Adipocyte (in vitro differentiated cells): ENCODE measurements around the gene CTNNB1.

Source experiments
- DNase-seq: peaks from one replicate; pipeline ENCODE4 v3.0.0-alpha.2; 2015; ENCODE audit warnings: low read depth
- H3K27me3 ChIP-seq: replicated peaks from 2 replicates; pipeline ENCODE4 v1.7.0; 2013; ENCODE audit warnings: mild to moderate bottlenecking, low read length, moderate library complexity; ENCODE audit not compliant: control insufficient read depth, insufficient read depth
- H3K36me3 ChIP-seq: 2 replicates; pipeline ENCODE4 v1.7.0; 2013; ENCODE audit warnings: low read length, mild to moderate bottlenecking, moderate library complexity; ENCODE audit not compliant: control insufficient read depth, insufficient read depth, severe bottlenecking
- H3K4me1 ChIP-seq: 2 replicates; pipeline ENCODE4 v1.7.0; 2013; ENCODE audit warnings: mild to moderate bottlenecking, low read length, moderate library complexity; ENCODE audit not compliant: control insufficient read depth, insufficient read depth
- H3K4me3 ChIP-seq: 2 replicates; pipeline ENCODE4 v1.7.0; 2013; ENCODE audit warnings: mild to moderate bottlenecking, low read length, moderate library complexity
- H3K9ac ChIP-seq: 2 replicates; pipeline ENCODE4 v1.7.0; 2013; ENCODE audit warnings: mild to moderate bottlenecking, low read length, moderate library complexity
- H3K9me3 ChIP-seq: 2 replicates; pipeline ENCODE4 v1.7.0; 2013; ENCODE audit warnings: mild to moderate bottlenecking, low read length, moderate library complexity; ENCODE audit not compliant: control insufficient read depth

Gene CTNNB1

GRCh38 chr3:41241800-41242571 is 42.7 kb downstream of the CTNNB1 start:
- Histone ChIP-seq H3K9me3 (no peaks in the 10 kb centered on the region), H3K4me1 (peaks cover 26% of the 10 kb centered on the region), H3K4me3 (no peak overlapping the region), H3K36me3 (peaks cover 60% of the 10 kb centered on the region), H3K9ac (no peak overlapping the region), H3K27me3 (no peaks in the 10 kb centered on the region)
- DNase-seq: no peak

GRCh38 chr3:41243183-41243582 is 43.9 kb downstream of the CTNNB1 start:
- H3K27me3 ChIP-seq: no peaks in the 10 kb centered on the region
- no peak overlapping the region for H3K9ac ChIP-seq
- no peak overlapping the region for H3K4me3 ChIP-seq
- H3K4me1 ChIP-seq: peaks cover 15% of the 10 kb centered on the region
- no peak for DNase-seq
- H3K9me3 ChIP-seq: no peaks in the 10 kb centered on the region
- peaks cover 48% of the 10 kb centered on the region for H3K36me3 ChIP-seq

- Histone ChIP-seq H3K9me3 (no peaks in the 10 kb centered on the region), H3K9ac (no peak overlapping the region), H3K4me3 (no peak overlapping the region), H3K4me1 (no peaks in the 10 kb centered on the region), H3K27me3 (no peaks in the 10 kb centered on the region), H3K36me3 (peaks cover 32% of the 10 kb centered on the region)
- DNase-seq: no peak
Observed at GRCh38 chr3:41244620-41245336, 45.5 kb downstream of the CTNNB1 start.

GRCh38 chr3:41247055-41248004 is 48.0 kb downstream of the CTNNB1 start:
- Histone ChIP-seq H3K36me3 (peaks cover 8% of the 10 kb centered on the region), H3K4me1 (no peaks in the 10 kb centered on the region), H3K9ac (no peak overlapping the region), H3K27me3 (no peaks in the 10 kb centered on the region), H3K4me3 (no peak overlapping the region), H3K9me3 (no peaks in the 10 kb centered on the region)
- DNase-seq: no peak

- peaks cover 6% of the 10 kb centered on the region for H3K9me3 ChIP-seq
- no peaks in the 10 kb centered on the region for H3K27me3 ChIP-seq
Observed at GRCh38 chr3:41248525-41248924, 49.2 kb downstream of the CTNNB1 start.

GRCh38 chr3:41249318-41249717 is 50.0 kb downstream of the CTNNB1 start:
- Histone ChIP-seq H3K4me1 (no peaks in the 10 kb centered on the region), H3K4me3 (no peak overlapping the region), H3K27me3 (no peaks in the 10 kb centered on the region), H3K36me3 (no peaks in the 10 kb centered on the region), H3K9ac (no peak overlapping the region), H3K9me3 (peaks cover 11% of the 10 kb centered on the region)
- no peak for DNase-seq

More at GRCh38 chr3:41248525-41248924, 49.2 kb downstream of the CTNNB1 start:
- peaks cover 6% of the 10 kb centered on the region for H3K36me3 ChIP-seq
- no peak overlapping the region for H3K4me3 ChIP-seq
- no peak overlapping the region for H3K9ac ChIP-seq
- no peak for DNase-seq
- no peaks in the 10 kb centered on the region for H3K4me1 ChIP-seq

- H3K4me1 ChIP-seq: no peaks in the 10 kb centered on the region
- no peak overlapping the region for H3K4me3 ChIP-seq
- H3K27me3 ChIP-seq: no peaks in the 10 kb centered on the region
- peaks cover 11% of the 10 kb centered on the region for H3K9me3 ChIP-seq
- H3K9ac ChIP-seq: no peak overlapping the region
- DNase-seq: no peak
- H3K36me3 ChIP-seq: no peaks in the 10 kb centered on the region
Observed at GRCh38 chr3:41250825-41251224, 51.5 kb downstream of the CTNNB1 start.

GRCh38 chr3:41251593-41251992 is 52.3 kb downstream of the CTNNB1 start:
- H3K36me3 ChIP-seq: no peaks in the 10 kb centered on the region
- no peaks in the 10 kb centered on the region for H3K27me3 ChIP-seq
- peaks cover 11% of the 10 kb centered on the region for H3K9me3 ChIP-seq
- H3K4me3 ChIP-seq: no peak overlapping the region
- H3K4me1 ChIP-seq: no peaks in the 10 kb centered on the region
- no peak for DNase-seq
- H3K9ac ChIP-seq: no peak overlapping the region

- Histone ChIP-seq H3K4me1 (peaks cover 10% of the 10 kb centered on the region), H3K36me3 (no peaks in the 10 kb centered on the region), H3K4me3 (no peak overlapping the region)
Observed at GRCh38 chr3:41258239-41258800, 59.0 kb downstream of the CTNNB1 start.

GRCh38 chr3:41259449-41260062 is 60.3 kb downstream of the CTNNB1 start:
- H3K27me3 ChIP-seq: no peaks in the 10 kb centered on the region
- H3K9ac ChIP-seq: no peak overlapping the region
- no peaks in the 10 kb centered on the region for H3K9me3 ChIP-seq
- no peak overlapping the region for H3K4me3 ChIP-seq
- H3K36me3 ChIP-seq: no peaks in the 10 kb centered on the region
- peaks cover 10% of the 10 kb centered on the region for H3K4me1 ChIP-seq
- peak; percentile 64 for DNase-seq

More at GRCh38 chr3:41258239-41258800, 59.0 kb downstream of the CTNNB1 start:
- Histone ChIP-seq H3K9me3 (peaks cover 7% of the 10 kb centered on the region), H3K27me3 (no peaks in the 10 kb centered on the region), H3K9ac (no peak overlapping the region)
- DNase-seq: peak; percentile 57
